HK-2 (cell line): Measurements from ENCODE around the gene FAM200A.
"Not testable (repeated sequence)": the region's sequence is repeated elsewhere in the genome, so short reads cannot be mapped to it uniquely, and the experiment has no call there.

Source experiments
- DNase-seq: peaks from one replicate; pipeline ENCODE4 v3.0.0-alpha.2; 2018; ENCODE audit not compliant: unreplicated experiment

FAM200A gene

DNA sequence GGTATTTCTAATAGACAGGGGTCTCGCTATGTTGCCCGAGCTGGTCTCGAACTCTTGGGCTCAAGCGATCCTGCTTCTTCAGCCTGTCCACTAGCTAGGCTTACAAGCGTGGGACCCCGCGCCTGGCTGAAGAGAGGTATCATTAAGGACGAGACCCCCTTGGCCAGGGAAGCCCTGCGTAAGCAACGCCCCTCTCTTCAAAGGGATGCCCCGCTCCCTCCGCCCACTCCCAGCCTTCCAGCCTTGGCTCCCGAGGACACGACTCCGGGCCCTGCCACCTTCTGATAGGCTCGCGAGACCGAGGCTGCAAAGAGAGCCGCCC is 47.7 kb downstream of the FAM200A start:
- no peak for DNase-seq

DNA sequence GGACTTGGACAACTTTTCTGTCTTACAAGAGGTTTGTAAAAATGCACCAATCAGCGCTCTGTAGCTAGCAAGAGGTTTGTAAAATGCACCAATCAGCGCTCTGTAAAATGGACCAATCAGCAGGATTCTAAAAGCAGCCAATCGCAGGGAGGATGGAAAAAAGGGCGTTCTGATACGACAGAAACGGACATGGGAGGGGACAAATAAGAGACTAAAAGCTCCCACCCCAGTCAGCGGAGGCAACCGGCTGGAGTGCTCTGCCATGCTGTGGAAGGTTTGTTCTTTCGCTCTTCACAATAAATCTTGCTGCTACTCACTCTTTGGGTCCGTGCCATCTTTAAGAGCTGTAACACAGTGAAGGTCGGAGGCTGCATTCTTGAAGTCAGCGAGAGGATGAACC is 50.7 kb downstream of the FAM200A start:
- not testable (repeated sequence) for DNase-seq

DNA sequence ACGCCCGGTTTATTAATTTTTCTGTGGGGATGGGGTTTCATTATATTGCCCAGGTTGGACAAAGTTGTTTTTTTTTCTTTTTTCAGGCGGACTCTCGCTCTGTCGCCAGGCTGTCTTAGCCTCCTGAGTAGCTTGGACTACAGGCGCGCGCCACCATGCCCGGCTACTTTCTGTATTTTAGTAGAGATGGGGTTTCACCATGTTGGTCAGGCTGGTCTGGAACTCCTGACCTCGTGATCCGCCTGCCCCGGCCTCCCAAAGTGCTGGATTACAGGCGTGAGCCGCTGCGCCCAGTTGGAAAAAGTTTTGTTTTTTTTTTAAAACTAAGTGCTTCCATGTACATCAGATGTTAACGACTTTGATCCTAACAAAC is 51.3 kb downstream of the FAM200A start:
- DNase-seq = no peak

DNA sequence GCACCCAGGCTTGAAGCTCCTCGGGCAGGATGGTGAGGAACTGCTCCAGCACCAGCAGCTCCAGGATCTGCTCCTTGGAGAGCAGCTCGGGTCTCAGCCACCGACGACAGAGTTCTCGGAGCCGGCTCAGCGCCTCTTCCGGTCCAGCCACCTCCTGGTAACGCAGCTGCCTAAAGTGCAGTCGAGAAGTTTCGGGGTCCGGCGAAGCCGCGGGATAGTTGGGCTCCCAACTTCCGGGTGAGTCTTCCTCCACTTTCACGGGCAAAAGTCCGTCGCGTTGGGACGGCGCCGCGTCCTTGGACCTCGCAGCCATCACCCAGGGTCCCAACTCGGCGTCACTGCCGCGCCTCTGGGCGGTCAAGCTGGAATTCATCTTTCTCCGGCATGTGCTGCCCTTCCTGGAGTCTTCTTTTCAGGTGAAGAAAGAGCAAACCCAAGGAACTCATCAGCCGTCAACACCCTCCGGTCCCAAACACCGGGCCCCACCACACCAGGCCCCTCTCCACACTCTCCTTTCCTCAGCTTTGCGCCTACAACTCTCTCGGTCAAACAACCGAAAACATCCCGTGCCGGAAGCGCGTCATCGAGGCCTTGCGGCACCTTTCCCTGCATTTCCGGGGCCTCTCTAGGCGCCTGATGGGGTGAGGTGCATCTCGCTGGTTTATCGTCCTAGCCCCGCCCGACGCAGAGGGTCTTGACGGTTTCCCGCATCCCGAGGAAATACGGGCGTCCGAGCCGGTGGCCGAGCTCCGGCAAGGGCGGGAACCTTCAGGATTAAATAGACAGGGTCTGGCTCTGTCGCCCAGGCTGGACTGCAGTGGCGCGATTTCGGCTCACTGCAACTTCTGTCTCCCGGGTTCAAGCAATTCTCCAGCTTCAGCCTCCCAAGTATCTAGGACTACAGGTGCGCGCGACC is 51.9 kb downstream of the FAM200A start, which contains the start of gene ZNF394:
Gene ZNF394 (minus strand): TSS at position 561 of the 916 bp plus-strand sequence. CDS start 188 bp downstream, at position 373.
- peak; percentile 87 for DNase-seq

DNA sequence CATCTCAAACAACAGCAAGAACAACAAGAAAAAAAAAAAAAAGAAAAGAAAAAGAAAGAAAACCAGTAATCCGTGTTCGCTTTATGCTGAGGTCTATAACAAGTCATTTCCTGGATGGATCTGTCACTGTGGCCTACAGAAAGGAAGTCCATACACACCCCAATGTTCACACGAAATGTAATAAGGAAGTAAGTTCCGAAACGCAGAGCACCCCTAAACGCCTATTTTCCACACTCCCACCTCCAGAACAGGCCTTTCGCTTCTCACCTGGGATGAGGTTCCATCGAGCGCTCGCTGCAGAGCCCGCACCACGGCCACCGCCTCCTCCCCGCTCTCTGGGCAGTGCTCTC is 52.6 kb downstream of the FAM200A start:
- DNase-seq = no peak

DNA sequence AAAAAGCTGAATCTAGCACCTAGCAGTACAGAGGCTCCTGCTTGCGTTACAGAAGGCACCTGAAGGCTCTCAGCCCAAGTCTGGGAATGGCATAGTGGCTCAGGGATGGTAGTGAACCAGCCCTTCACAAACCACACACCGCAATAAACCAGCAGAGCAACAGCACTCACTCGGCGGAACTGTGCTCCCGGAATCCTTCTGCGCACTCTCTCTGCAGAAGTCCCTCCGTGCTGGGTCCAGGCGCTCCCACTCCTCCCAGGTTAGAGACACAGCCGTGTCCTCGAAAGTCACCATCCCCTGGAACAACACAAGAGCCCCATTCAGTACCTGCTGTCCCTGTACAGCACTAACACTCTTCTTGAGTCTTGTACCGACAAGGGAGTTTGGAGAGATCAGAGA is 53.4 kb downstream of the FAM200A start:
- DNase-seq = no peak

DNA sequence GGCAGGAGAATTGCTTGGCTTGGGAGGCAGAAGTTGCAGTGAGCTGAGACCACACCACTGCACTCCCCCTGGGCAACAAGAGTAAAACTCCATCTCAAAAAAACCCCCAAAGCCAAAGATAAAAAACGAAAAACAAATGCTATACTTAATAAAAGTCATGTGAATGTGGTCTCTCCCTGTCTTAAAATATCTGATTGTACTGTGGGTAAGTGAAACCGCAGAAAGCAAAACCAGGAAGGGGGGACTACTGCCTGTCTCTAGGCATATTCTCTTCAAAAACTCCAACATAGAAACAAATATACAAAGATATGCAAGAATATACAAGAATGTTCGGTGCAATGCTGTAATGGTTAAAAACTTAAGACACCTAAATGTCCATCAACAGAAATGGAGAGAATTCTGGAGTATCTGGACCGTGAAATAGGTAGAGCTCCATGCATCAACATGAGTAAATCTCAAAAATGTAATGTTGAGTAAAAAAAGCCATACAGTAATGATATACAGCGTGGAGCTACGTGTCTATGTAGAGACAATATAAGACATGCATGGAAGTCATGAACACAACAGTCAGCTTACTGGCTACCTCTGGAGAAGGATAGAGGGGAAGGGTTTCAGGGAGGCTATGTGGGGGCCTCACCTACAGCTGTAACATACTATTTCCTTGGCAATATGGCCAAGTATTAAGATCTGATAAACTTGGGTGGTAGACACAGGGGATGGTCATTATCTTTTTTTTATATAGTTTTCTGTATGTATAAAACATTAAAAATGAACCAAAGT is 54.0 kb downstream of the FAM200A start:
- no peak for DNase-seq
